GM19240 (cell line): ENCODE measurements around the gene USP22.
"Not testable (repeated sequence)": the region's sequence is repeated elsewhere in the genome, so short reads cannot be mapped to it uniquely, and the experiment has no call there.

Experiments used
- DNase-seq: peaks from one replicate; pipeline ENCODE4 v3.0.0; 2011; ENCODE audit warnings: low spot score; ENCODE audit not compliant: insufficient read length

Gene USP22

GRCh38 chr17:20989991-20990855 is 52.6 kb downstream of the USP22 start:
- DNase-seq, result no peak

GRCh38 chr17:20989481-20989880 is 53.3 kb downstream of the USP22 start:
- DNase-seq, result no peak

GRCh38 chr17:20988896-20989295 is 53.9 kb downstream of the USP22 start:
- DNase-seq, result no peak

- no peak for DNase-seq
Observed at GRCh38 chr17:20988001-20988636, 54.7 kb downstream of the USP22 start.

GRCh38 chr17:20987511-20987910 is 55.3 kb downstream of the USP22 start:
- no peak for DNase-seq

GRCh38 chr17:20986767-20987510 is 55.9 kb downstream of the USP22 start:
- no peak for DNase-seq

GRCh38 chr17:20983359-20983637 is 59.5 kb downstream of the USP22 start:
- no peak for DNase-seq

- no peak for DNase-seq
Observed at GRCh38 chr17:20982589-20983358, 60.0 kb downstream of the USP22 start.

- no peak for DNase-seq
Observed at GRCh38 chr17:20981046-20981920, 61.5 kb downstream of the USP22 start.

- no peak for DNase-seq
Observed at GRCh38 chr17:20979792-20980083, 63.1 kb downstream of the USP22 start.

GRCh38 chr17:20979007-20979791 is 63.6 kb downstream of the USP22 start:
- not testable (repeated sequence) for DNase-seq

- DNase-seq, result not testable (repeated sequence)
Observed at GRCh38 chr17:20977609-20978253, 65.1 kb downstream of the USP22 start.

- DNase-seq, result no peak
Observed at GRCh38 chr17:20975566-20975965, 67.2 kb downstream of the USP22 start.

- DNase-seq, result no peak
Observed at GRCh38 chr17:20970329-20970728, 72.5 kb downstream of the USP22 start.

- no peak for DNase-seq
Observed at GRCh38 chr17:20968913-20969616, 73.7 kb downstream of the USP22 start.

- no peak for DNase-seq
Observed at GRCh38 chr17:20967776-20968175, 75.0 kb downstream of the USP22 start.

- no peak for DNase-seq
Observed at GRCh38 chr17:20966870-20967269, 75.9 kb downstream of the USP22 start.

GRCh38 chr17:20965492-20965891 is 77.3 kb downstream of the USP22 start:
- DNase-seq, result no peak

- no peak for DNase-seq
Observed at GRCh38 chr17:20961586-20961985, 81.2 kb downstream of the USP22 start.
